Prostate gland (tissue), 2 donors: ENCODE measurements around the gene PSMA2. TPM values are rescaled to one million over a fixed set of nuclear protein-coding genes. Genes with fewer than 3 reads are reported as not detected.

Source experiments
- DNase-seq: peaks from one replicate; pipeline ENCODE4 v3.0.0-alpha.2; 2019; ENCODE audit warnings: low spot score
- H3K27ac ChIP-seq, 2 donors: fragments of 200-600 bp; sonication (generic); 2 replicates each; pipeline ENCODE4 v1.5.1; 2017 to 2019
- H3K27me3 ChIP-seq: fragments of 200-600 bp; sonication (generic); replicated peaks from 2 replicates; pipeline ENCODE4 v1.5.1; 2019; ENCODE audit not compliant: insufficient read depth
- H3K36me3 ChIP-seq, 2 donors: fragments of 200-600 bp; sonication (generic); 1 replicate in 1 of 2; 2 replicates in 1 of 2; pipeline versions ENCODE4 v1.5.1 to v1.8.1; 2017 to 2019
- H3K4me1 ChIP-seq: fragments of 200-600 bp; sonication (generic); replicated peaks from 2 replicates; pipeline ENCODE4 v1.5.1; 2019
- H3K4me3 ChIP-seq, 2 donors: fragments of 200-600 bp; sonication (generic); 2 replicates each; pipeline ENCODE4 v1.5.1; 2017 to 2019
- H3K9me3 ChIP-seq: fragments of 200-600 bp; sonication (generic); 2 replicates; pipeline ENCODE4 v1.5.1; 2017
- CTCF ChIP-seq, 4 experiments: fragments of 200-600 bp in 2 of 4; fragments of 450-650 bp in 2 of 4; sonication (generic) in 2 of 4; IDR thresholded peaks; 1 replicate in 3 of 4; 2 replicates in 1 of 4; pipeline ENCODE4 v1.5.1; 2016 to 2019; ENCODE audit warnings: antibody characterized with exemption in 4 of 4, mild to moderate bottlenecking in 2 of 4, moderate library complexity in 2 of 4
- POLR2A ChIP-seq: fragments of 450-650 bp; IDR thresholded peaks from one replicate; pipeline ENCODE4 v1.6.1; 2016; ENCODE audit warnings: antibody characterized with exemption, mild to moderate bottlenecking
- POLR2AphosphoS5 ChIP-seq: sonication (generic); formaldehyde crosslinking; IDR thresholded peaks from one replicate; pipeline ENCODE4 v1.6.1; 2017; ENCODE audit warnings: antibody characterized with exemption
- WGBS: methylation state at CpG from one replicate; pipeline ENCODE4 v1.1.5; 2018; 5-methylcytosine and 5-hydroxymethylcytosine counted together
- intact Hi-C: fragments of 100-400 bp; cut with DNase I; formaldehyde crosslinking; loops from one replicate; pipeline ENCODE4 v1.14.2; 2022
- total RNA-seq, 2 donors: library from RNA; depleted of rRNA; stranded (reverse); fragments of >200 nt; gene quantifications; one replicate each; pipeline ENCODE4 v1.1.0, GENCODE V29; 2016

Gene PSMA2
- total RNA-seq, 2 donors from 2014 or later, result 56.2 to 79.1 TPM

DNA sequence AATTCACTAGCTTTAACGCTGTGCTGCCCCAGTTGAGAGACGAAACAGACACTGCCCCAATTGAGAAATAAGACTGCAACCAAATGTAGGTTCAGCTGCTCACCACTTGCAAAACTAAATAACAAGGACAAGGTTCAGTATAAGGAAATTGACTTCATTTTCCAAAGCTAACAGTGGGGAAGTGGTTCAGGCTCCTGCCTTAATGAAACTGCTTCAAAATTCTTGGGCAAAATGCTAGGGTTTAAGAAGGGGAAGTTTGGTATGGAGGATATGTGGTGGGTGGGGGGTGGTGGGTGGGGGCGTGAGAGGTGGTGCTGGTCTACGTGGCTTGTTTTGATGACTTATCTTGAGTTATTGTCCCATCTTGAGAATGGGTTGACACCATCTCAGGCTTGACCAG lies 22.0 kb upstream of the PSMA2 start:
- 86% methylated on average over 4 of the region's 4 CpGs for WGBS
- Histone ChIP-seq H3K4me1 (no peaks in the 10 kb centered on the region), H3K27me3 (no peaks in the 10 kb centered on the region), H3K4me3 (no peak overlapping the region), H3K36me3 (no peaks in the 10 kb centered on the region), H3K9me3 (no peaks in the 10 kb centered on the region), H3K27ac (no peak overlapping the region)
- TF ChIP-seq POLR2A, result no peak
- no peak for TF ChIP-seq CTCF (IDR thresholded peaks at IDR 0.05)
- no peak for TF ChIP-seq POLR2AphosphoS5
- intact Hi-C loops, result no loop called here
- DNase-seq, result no peak

- H3K27me3 ChIP-seq, result no peaks in the 10 kb centered on the region
- intact Hi-C loops, result no loop called here
- no peak for DNase-seq
- H3K4me3 ChIP-seq, result no peak overlapping the region
- WGBS, result 82% methylated on average over 4 of the region's 4 CpGs
- TF ChIP-seq POLR2AphosphoS5, result no peak
- TF ChIP-seq CTCF (IDR thresholded peaks at IDR 0.05), result no peak
- no peak for TF ChIP-seq POLR2A
- no peak overlapping the region for H3K27ac ChIP-seq
- no peaks in the 10 kb centered on the region for H3K4me1 ChIP-seq
- no peaks in the 10 kb centered on the region for H3K36me3 ChIP-seq
- H3K9me3 ChIP-seq, result no peaks in the 10 kb centered on the region
These were observed 20.4 kb upstream of the PSMA2 start for GRCh38 chr7:42952328-42952727.

- no peak overlapping the region for H3K27ac ChIP-seq
- intact Hi-C loops, result no loop called here
- 62% methylated on average over 3 of the region's 3 CpGs for WGBS
- no peaks in the 10 kb centered on the region for H3K9me3 ChIP-seq
- H3K36me3 ChIP-seq, result no peaks in the 10 kb centered on the region
- no peak overlapping the region for H3K4me3 ChIP-seq
- no peak for DNase-seq
- H3K4me1 ChIP-seq, result no peaks in the 10 kb centered on the region
- H3K27me3 ChIP-seq, result no peaks in the 10 kb centered on the region
- TF ChIP-seq CTCF (IDR thresholded peaks at IDR 0.05) (no peak), POLR2A (no peak), POLR2AphosphoS5 (no peak)
These were observed 18.4 kb upstream of the PSMA2 start for GRCh38 chr7:42950417-42950816.

DNA sequence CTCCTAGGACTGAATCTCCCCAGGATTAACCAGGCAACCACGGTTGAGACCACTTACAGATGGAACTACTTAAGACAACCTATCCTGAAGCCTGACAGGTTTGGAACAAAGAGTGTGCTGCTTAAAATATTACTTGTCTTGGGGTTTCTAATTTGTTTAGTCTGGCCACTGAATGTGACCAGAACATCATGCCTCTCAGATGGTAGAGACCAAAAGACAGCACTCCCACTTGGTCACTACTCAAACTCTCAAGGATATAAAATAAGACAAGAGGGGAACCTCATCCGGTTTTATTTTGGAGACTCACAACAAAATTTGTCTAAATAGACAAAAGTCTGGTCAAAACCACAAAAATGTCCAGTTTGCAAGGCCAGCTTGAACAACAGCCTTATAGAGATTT lies 15.5 kb upstream of the PSMA2 start:
- 67% methylated on average over 2 of the region's 2 CpGs for WGBS
- no peaks in the 10 kb centered on the region for H3K36me3 ChIP-seq
- H3K4me3 ChIP-seq, result no peak overlapping the region
- TF ChIP-seq POLR2AphosphoS5 (no peak), CTCF (IDR thresholded peaks at IDR 0.05) (no peak), POLR2A (no peak)
- H3K27ac ChIP-seq, result peak overlapping the region in 1 of 2 donors; percentile 53
- no peak for DNase-seq
- H3K27me3 ChIP-seq, result no peaks in the 10 kb centered on the region
- H3K4me1 ChIP-seq, result no peaks in the 10 kb centered on the region
- H3K9me3 ChIP-seq, result no peaks in the 10 kb centered on the region
- intact Hi-C loops, result loop anchor here (10.0 kb wide), 1 partner anchor 507 kb away; no protein-coding TSS in a partner anchor

DNA sequence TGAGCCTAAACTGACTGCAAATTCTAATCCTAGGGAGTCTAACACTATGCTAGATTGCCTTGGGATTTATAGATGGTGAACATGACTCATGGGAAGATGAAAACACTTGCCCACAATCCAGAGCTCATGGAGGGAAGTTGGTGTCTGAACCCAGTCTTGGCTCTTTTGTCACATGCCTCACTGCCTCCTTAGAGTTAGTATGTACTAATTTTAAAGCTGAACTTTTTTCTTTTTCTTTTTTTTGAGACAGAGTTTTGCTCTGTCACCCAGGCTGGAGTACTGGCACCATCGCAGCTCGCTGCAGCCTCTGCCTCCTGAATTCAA lies 14.6 kb upstream of the PSMA2 start:
- intact Hi-C loops, result loop anchor here (10.0 kb wide), 1 partner anchor 508 kb away; no protein-coding TSS in a partner anchor
- no peak for DNase-seq
- 96% methylated on average over 2 of the region's 2 CpGs for WGBS
- no peaks in the 10 kb centered on the region for H3K36me3 ChIP-seq
- H3K4me1 ChIP-seq, result no peaks in the 10 kb centered on the region
- no peak overlapping the region for H3K4me3 ChIP-seq
- H3K9me3 ChIP-seq, result no peaks in the 10 kb centered on the region
- no peaks in the 10 kb centered on the region for H3K27me3 ChIP-seq
- no peak for TF ChIP-seq POLR2A
- no peak for TF ChIP-seq POLR2AphosphoS5
- TF ChIP-seq CTCF (IDR thresholded peaks at IDR 0.05), result no peak
- H3K27ac ChIP-seq, result no peak overlapping the region
